Spleen (tissue), 11 donors: ENCODE measurements around the gene TBCA. TPM values are rescaled to one million over a fixed set of nuclear protein-coding genes. Genes with fewer than 3 reads are reported as not detected.

Experiments
- DNase-seq: peaks from one replicate; pipeline ENCODE4 v3.0.0-alpha.2; 2020
- H3K27ac ChIP-seq, 8 donors: fragments of 200-600 bp; sonication (generic) in 7 of 8; 1 replicate in 4 of 8; 2 replicates in 4 of 8; pipeline versions ENCODE4 v1.5.0 to v1.8.0; 2016 to 2021; ENCODE audit warnings: inconsistent platforms in 4 of 8, mild to moderate bottlenecking in 4 of 8, moderate library complexity in 1 of 8
- H3K27me3 ChIP-seq, 7 donors: fragments of 200-600 bp; sonication (generic) in 6 of 7; replicated peaks in 1 of 7; 1 replicate in 4 of 7; 2 replicates in 3 of 7; pipeline versions ENCODE4 v1.5.0 to v1.8.0; 2016 to 2021; ENCODE audit warnings: inconsistent platforms in 3 of 7, mild to moderate bottlenecking in 1 of 7
- H3K36me3 ChIP-seq, 6 donors: fragments of 200-600 bp; sonication (generic) in 5 of 6; 1 replicate in 4 of 6; 2 replicates in 2 of 6; pipeline versions ENCODE4 v1.5.0 to v1.8.0; 2016 to 2021; ENCODE audit warnings: inconsistent platforms in 2 of 6
- H3K4me1 ChIP-seq, 6 donors: fragments of 200-600 bp; sonication (generic) in 5 of 6; 1 replicate in 3 of 6; 2 replicates in 3 of 6; pipeline versions ENCODE4 v1.5.0 to v1.8.0; 2016 to 2021; ENCODE audit warnings: inconsistent platforms in 3 of 6
- H3K4me3 ChIP-seq, 8 donors: fragments of 200-600 bp; sonication (generic) in 7 of 8; 1 replicate in 4 of 8; 2 replicates in 4 of 8; pipeline versions ENCODE4 v1.5.0 to v1.8.0; 2016 to 2021; ENCODE audit warnings: inconsistent platforms in 4 of 8, mild to moderate bottlenecking in 4 of 8, moderate library complexity in 2 of 8
- H3K9me3 ChIP-seq, 8 donors: fragments of 200-600 bp; sonication (generic) in 7 of 8; 1 replicate in 4 of 8; 2 replicates in 4 of 8; pipeline versions ENCODE4 v1.5.0 to v1.8.0; 2016 to 2021; ENCODE audit warnings: inconsistent platforms in 4 of 8
- POLR2A ChIP-seq, 3 donors: fragments of 450-650 bp; IDR thresholded peaks; one replicate each; pipeline ENCODE4 v1.5.1; 2017; ENCODE audit warnings: antibody characterized with exemption in 3 of 3, mild to moderate bottlenecking in 1 of 3
- POLR2AphosphoS5 ChIP-seq, 3 donors: sonication (generic); formaldehyde crosslinking; IDR thresholded peaks; one replicate each; pipeline ENCODE4 v1.5.1; 2017; ENCODE audit warnings: antibody characterized with exemption in 3 of 3
- WGBS, 5 donors: extraction: QIAGEN DNeasy Blood & Tissue Kit in 3 of 5; methylation state at CpG; one replicate each; pipeline versions ENCODE4 v1.1.5 to v1.1.7; 2013 to 2018; 5-methylcytosine and 5-hydroxymethylcytosine counted together
- intact Hi-C: fragments of 100-400 bp; cut with DNase I; formaldehyde crosslinking; loops from one replicate; pipeline ENCODE4 v1.15.0; 2023; ENCODE audit warnings: low total_unique reads
- polyA plus RNA-seq, 3 donors: library from polyadenylated mRNA; stranded (reverse); fragments of 200-250 nt; gene quantifications; one replicate each; pipeline ENCODE4 v1.2.1, GENCODE V29; 2013
- total RNA-seq, 7 donors: library from RNA; depleted of rRNA in 3 of 7; stranded (reverse); fragments of >200 nt in 3 of 7; fragmentation: NEBNext Ultra II Directional in 4 of 7; extraction: Animal tissue kit (Norgen Biotek cat#: 25700) in 4 of 7; gene quantifications; one replicate each; pipeline versions ENCODE4 v1.1.0 to v1.2.1, GENCODE V29; 2016 to 2021
- TF ChIP-seq, protein P1 (sequence below), 11 experiments: fragments of 200-600 bp in 7 of 11; fragments of 450-650 bp in 4 of 11; sonication (generic) in 4 of 11; IDR thresholded peaks in 8 of 11; conservative IDR thresholded peaks in 3 of 11; 1 replicate in 7 of 11; 2 replicates in 4 of 11; pipeline versions ENCODE4 v1.4.0 to v1.8.0; 2016 to 2021; ENCODE audit warnings: antibody characterized with exemption in 11 of 11, inconsistent platforms in 4 of 11, mild to moderate bottlenecking in 1 of 11
- donor health status: healthy with polysubstance abuse.
- donor health status: DM: no; HTN: no; CAD: no; lungs with moderate emphysema.
- donor health status: DM: no; HTN: no; CAD: no.
- donor health status: Bipolar disorder and iron deficiency.
- donor health status: healthy.
- donor health status: DM: no; HTN: no; CAD: no.
- donor health status: DM: yes; HTN: yes; CAD: no.

Gene TBCA
- total and polyA plus RNA-seq, 10 donors = 92.2 to 267 (median 108) TPM

DNA sequence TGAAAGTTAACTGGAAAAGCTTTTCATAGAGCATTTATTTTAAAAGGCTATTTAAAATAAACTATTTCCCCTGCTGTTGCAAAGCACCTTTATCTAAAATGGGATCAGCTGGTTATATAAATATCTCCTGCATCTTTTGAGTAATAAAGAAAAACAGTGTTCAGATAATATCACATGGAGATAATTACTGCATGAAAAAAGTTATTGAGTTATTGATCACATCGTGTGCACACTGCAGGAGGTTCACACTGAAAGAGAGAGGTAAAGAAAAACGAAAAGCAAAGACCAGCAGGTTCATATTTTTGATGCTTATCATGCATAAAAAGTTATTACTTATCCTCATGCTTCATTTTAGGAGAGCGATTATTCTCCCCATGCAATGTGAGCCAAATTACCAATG is 82.2 kb downstream of the TBCA start:
- DNase-seq = no peak
- Histone ChIP-seq H3K4me3 (no peak overlapping the region), H3K27ac (no peak overlapping the region), H3K27me3 (no peaks in the 10 kb centered on the region), H3K36me3 (peaks cover 0 to 84% (median 29%) of the 10 kb centered on the region in 6 donors), H3K4me1 (no peaks in the 10 kb centered on the region), H3K9me3 (peaks cover 0 to 16% (median 7%) of the 10 kb centered on the region in 8 donors)
- TF ChIP-seq, protein P1, sequence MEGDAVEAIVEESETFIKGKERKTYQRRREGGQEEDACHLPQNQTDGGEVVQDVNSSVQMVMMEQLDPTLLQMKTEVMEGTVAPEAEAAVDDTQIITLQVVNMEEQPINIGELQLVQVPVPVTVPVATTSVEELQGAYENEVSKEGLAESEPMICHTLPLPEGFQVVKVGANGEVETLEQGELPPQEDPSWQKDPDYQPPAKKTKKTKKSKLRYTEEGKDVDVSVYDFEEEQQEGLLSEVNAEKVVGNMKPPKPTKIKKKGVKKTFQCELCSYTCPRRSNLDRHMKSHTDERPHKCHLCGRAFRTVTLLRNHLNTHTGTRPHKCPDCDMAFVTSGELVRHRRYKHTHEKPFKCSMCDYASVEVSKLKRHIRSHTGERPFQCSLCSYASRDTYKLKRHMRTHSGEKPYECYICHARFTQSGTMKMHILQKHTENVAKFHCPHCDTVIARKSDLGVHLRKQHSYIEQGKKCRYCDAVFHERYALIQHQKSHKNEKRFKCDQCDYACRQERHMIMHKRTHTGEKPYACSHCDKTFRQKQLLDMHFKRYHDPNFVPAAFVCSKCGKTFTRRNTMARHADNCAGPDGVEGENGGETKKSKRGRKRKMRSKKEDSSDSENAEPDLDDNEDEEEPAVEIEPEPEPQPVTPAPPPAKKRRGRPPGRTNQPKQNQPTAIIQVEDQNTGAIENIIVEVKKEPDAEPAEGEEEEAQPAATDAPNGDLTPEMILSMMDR (IDR thresholded peaks at IDR 0.05 in 8 of 11, conservative IDR thresholded peaks at IDR 0.05 in 3 of 11) = no peak
- TF ChIP-seq POLR2AphosphoS5 (IDR thresholded peaks at IDR 0.05) (no peak), POLR2A (IDR thresholded peaks at IDR 0.05) (no peak)
- 93 to 98% (median 95%) methylated on average over 3 of the region's 3 CpGs for WGBS, 5 donors
- intact Hi-C loops = no loop called here

DNA sequence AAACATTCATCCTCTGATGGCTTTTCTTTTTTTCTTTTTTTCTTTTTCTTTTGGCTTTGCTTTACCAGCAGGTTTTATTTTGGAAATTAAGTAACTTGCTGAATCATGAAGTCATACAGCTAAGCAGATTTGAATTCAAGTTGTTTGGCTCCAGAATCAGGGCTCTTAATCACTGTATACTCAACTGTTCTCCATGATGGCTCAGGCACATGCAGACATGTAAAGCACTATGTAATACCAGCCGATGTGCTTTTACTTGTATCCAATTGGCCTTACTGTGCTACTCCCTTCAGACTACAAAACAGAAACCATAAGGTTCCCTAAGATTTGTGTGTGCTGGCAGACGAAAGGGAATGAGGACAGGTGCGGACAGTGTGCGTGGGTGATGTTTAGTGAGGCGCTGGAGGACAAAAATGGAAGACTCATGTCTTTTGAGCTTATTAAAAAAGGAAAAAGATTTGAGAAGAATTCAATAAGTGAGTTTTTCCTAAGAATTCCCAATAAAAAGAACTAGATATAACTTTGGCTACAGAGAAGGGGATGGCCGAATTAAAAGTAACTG is 92.9 kb downstream of the TBCA start:
- no peaks in the 10 kb centered on the region for H3K4me1 ChIP-seq
- H3K9me3 ChIP-seq = no peaks in the 10 kb centered on the region
- WGBS, 5 donors = 90 to 95% (median 95%) methylated on average over 6 of the region's 6 CpGs
- no peak for TF ChIP-seq POLR2AphosphoS5 (IDR thresholded peaks at IDR 0.05)
- no peak for TF ChIP-seq POLR2A (IDR thresholded peaks at IDR 0.05)
- TF ChIP-seq, protein P1 (IDR thresholded peaks at IDR 0.05 in 8 of 11, conservative IDR thresholded peaks at IDR 0.05 in 3 of 11) = no peak
- H3K27ac ChIP-seq = no peak overlapping the region
- H3K4me3 ChIP-seq = no peak overlapping the region
- H3K27me3 ChIP-seq = no peaks in the 10 kb centered on the region
- intact Hi-C loops = no loop called here
- H3K36me3 ChIP-seq = peaks cover 0 to 11% (median 5%) of the 10 kb centered on the region in 6 donors
- DNase-seq = no peak

DNA sequence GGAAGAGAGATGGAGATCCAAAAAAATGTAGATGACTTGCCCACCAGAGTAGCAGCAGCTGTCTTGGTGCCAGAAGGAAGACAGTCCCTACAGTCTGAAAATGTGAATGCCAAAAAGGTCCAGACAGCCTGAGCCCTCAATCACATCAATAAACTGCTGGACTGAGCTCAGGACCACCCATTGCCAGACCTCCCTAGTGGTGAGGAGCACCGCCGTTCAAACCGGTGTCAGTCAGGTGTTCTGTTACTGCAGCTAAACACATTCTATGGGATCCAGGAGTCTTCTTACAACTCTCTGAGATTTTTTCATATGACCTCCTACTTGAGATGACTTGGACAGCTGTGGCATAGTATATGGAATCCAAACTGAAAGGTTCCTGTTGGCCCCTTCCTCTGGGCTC is 105.6 kb downstream of the TBCA start:
- no peaks in the 10 kb centered on the region for H3K36me3 ChIP-seq
- WGBS, 5 donors = 64 to 83% (median 65%) methylated on average over 3 of the region's 3 CpGs
- peaks cover 0 to 10% (median 5%) of the 10 kb centered on the region in 8 donors for H3K9me3 ChIP-seq
- H3K27ac ChIP-seq = no peak overlapping the region
- TF ChIP-seq, protein P1 (IDR thresholded peaks at IDR 0.05 in 8 of 11, conservative IDR thresholded peaks at IDR 0.05 in 3 of 11) = no peak
- TF ChIP-seq POLR2AphosphoS5 (IDR thresholded peaks at IDR 0.05) (no peak), POLR2A (IDR thresholded peaks at IDR 0.05) (no peak)
- no peak for DNase-seq
- peaks cover 0 to 19% (median 0%) of the 10 kb centered on the region in 7 donors for H3K27me3 ChIP-seq
- no peak overlapping the region for H3K4me3 ChIP-seq
- H3K4me1 ChIP-seq = no peaks in the 10 kb centered on the region
- intact Hi-C loops = no loop called here

DNA sequence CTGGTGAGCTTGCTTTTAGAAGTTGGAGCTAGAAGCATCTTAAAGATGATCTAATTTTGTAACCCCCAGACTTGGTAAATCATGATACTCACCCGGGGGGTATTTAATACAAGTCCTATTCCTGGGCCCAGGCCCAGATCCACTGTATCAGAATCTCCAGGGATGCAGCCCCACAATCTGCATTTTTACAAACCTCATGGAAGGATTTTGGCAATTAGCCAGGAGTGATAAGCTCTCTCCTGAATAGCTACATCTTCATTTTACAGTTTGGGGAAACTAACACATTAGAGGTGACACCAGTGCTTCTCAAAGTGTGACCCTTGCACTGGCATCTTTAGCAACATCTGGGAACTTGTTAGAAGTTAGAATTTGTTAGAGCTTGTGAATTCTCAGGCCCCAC is 106.5 kb downstream of the TBCA start:
- peaks cover 0 to 2% (median 0%) of the 10 kb centered on the region in 8 donors for H3K9me3 ChIP-seq
- 73 to 94% (median 75%) methylated on average over 1 of the region's 1 CpG for WGBS, 5 donors
- H3K4me1 ChIP-seq = no peaks in the 10 kb centered on the region
- H3K27ac ChIP-seq = no peak overlapping the region
- no peaks in the 10 kb centered on the region for H3K36me3 ChIP-seq
- TF ChIP-seq POLR2A (IDR thresholded peaks at IDR 0.05) = no peak
- TF ChIP-seq, protein P1 (IDR thresholded peaks at IDR 0.05 in 8 of 11, conservative IDR thresholded peaks at IDR 0.05 in 3 of 11) = no peak
- no peak for TF ChIP-seq POLR2AphosphoS5 (IDR thresholded peaks at IDR 0.05)
- peaks cover 0 to 28% (median 0%) of the 10 kb centered on the region in 7 donors for H3K27me3 ChIP-seq
- intact Hi-C loops = no loop called here
- H3K4me3 ChIP-seq = no peak overlapping the region
- DNase-seq = no peak
